Renal pelvis (tissue), 4 donors: ENCODE data around the gene STIM1. TPM values are rescaled to one million over a fixed set of nuclear protein-coding genes. Genes with fewer than 3 reads are reported as not detected.
"Not testable (repeated sequence)": the region's sequence is repeated elsewhere in the genome, so short reads cannot be mapped to it uniquely, and the experiment has no call there.

Source experiments
- DNase-seq: peaks from one replicate; pipeline ENCODE4 v3.0.0-alpha.2; 2013
- polyA plus RNA-seq, 3 donors: library from polyadenylated mRNA; unstranded; fragments of 120-200 nt; gene quantifications; one replicate each; pipeline ENCODE4 v1.2.1, GENCODE V29; 2013; ENCODE audit not compliant: insufficient read length in 3 of 3

STIM1 gene
- polyA plus RNA-seq, 3 donors, result 31.3 to 41.6 (median 33.2) TPM

- no peak for DNase-seq
Observed at GRCh38 chr11:4098026-4098621, 242.7 kb downstream of the STIM1 start.

- DNase-seq, result no peak
Observed at GRCh38 chr11:4102711-4103110, 247.2 kb downstream of the STIM1 start.

- no peak for DNase-seq
Observed at GRCh38 chr11:4103269-4103668, 247.8 kb downstream of the STIM1 start.

- DNase-seq, result no peak
Observed at GRCh38 chr11:4105916-4106315, 250.5 kb downstream of the STIM1 start.

- no peak for DNase-seq
Observed at GRCh38 chr11:4111834-4112233, 256.4 kb downstream of the STIM1 start.

- DNase-seq, result no peak
Observed at GRCh38 chr11:4115128-4115527, 259.7 kb downstream of the STIM1 start.

- DNase-seq, result no peak
Observed at GRCh38 chr11:4118107-4118506, 262.6 kb downstream of the STIM1 start.

GRCh38 chr11:4123218-4123617 lies 267.8 kb downstream of the STIM1 start:
- DNase-seq, result no peak

- no peak for DNase-seq
Observed at GRCh38 chr11:4125141-4125540, 269.7 kb downstream of the STIM1 start.

GRCh38 chr11:4127357-4127756 lies 271.9 kb downstream of the STIM1 start:
- no peak for DNase-seq

- DNase-seq, result not testable (repeated sequence)
Observed at GRCh38 chr11:4130219-4130618, 274.8 kb downstream of the STIM1 start.

GRCh38 chr11:4134806-4135205 lies 279.3 kb downstream of the STIM1 start:
- DNase-seq, result no peak

- no peak for DNase-seq
Observed at GRCh38 chr11:4138497-4138896, 283.0 kb downstream of the STIM1 start.

- no peak for DNase-seq
Observed at GRCh38 chr11:4140067-4140636, 284.7 kb downstream of the STIM1 start.

Other genes with a start within 250 kb of the STIM1 start
- gene ART5, start 213.7 kb upstream of the STIM1 start, polyA plus RNA-seq, result 1 to 10 TPM; 3.4 to 4.6 (median 3.9) TPM
- gene ART1, start 210.5 kb upstream of the STIM1 start, polyA plus RNA-seq, result not detected
- gene CHRNA10, start 184.3 kb upstream of the STIM1 start, polyA plus RNA-seq, result 1 to 10 TPM; 1.7 to 2.9 (median 2.9) TPM
- gene NUP98, start 58.1 kb upstream of the STIM1 start, polyA plus RNA-seq, result 10 to 100 TPM; 61.9 to 69.5 (median 66.6) TPM
- gene PGAP2, start 47.1 kb upstream of the STIM1 start, polyA plus RNA-seq, result 10 to 100 TPM; 40.7 to 57.4 (median 51.0) TPM
- gene RHOG, start 14.7 kb upstream of the STIM1 start, polyA plus RNA-seq, result 10 to 100 TPM; 21.9 to 31.8 (median 28.4) TPM
- 10 to 100 TPM; 71.8 to 75.9 (median 73.3) TPM for gene RRM1, start 239.1 kb downstream of the STIM1 start, polyA plus RNA-seq